Putamen (tissue), 1 donor: ENCODE results near the gene ITGA5.

Experiments used
- DNase-seq: peaks from one replicate; pipeline ENCODE4 v3.0.0-alpha.2; 2016; ENCODE audit warnings: low spot score

ITGA5 gene

DNA sequence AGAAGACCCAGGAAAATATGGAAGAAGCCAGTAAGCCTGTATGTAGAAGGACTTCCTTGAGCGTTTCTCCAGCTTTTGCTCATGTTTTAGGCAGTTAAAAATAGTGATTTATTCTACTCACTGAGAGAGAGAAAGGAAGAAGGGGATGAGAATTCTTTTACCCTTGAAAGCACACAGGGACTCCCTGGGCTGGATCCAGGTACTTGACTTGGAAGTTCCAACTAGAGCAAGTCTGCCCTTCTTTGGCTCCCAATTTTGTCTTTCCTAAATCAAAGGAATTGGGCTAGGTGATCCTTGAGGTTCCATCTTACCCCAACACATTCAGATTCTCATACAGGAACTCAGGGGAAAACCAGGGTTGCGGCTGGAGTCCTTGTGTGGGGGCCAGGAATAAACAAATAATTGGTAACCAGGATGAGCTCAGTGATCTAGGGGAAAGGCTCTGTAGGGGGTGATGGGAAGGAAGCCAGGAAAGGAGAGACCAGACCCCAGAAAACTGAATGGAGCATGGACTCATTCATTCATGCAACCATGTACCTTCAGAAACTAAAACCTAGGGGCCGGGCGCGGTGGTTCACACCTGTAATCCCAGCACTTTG is 11.5 kb upstream of the ITGA5 start:
- DNase-seq = no peak

GRCh38 chr12:54429014-54429471 is 10.0 kb upstream of the ITGA5 start:
- DNase-seq = no peak

DNA sequence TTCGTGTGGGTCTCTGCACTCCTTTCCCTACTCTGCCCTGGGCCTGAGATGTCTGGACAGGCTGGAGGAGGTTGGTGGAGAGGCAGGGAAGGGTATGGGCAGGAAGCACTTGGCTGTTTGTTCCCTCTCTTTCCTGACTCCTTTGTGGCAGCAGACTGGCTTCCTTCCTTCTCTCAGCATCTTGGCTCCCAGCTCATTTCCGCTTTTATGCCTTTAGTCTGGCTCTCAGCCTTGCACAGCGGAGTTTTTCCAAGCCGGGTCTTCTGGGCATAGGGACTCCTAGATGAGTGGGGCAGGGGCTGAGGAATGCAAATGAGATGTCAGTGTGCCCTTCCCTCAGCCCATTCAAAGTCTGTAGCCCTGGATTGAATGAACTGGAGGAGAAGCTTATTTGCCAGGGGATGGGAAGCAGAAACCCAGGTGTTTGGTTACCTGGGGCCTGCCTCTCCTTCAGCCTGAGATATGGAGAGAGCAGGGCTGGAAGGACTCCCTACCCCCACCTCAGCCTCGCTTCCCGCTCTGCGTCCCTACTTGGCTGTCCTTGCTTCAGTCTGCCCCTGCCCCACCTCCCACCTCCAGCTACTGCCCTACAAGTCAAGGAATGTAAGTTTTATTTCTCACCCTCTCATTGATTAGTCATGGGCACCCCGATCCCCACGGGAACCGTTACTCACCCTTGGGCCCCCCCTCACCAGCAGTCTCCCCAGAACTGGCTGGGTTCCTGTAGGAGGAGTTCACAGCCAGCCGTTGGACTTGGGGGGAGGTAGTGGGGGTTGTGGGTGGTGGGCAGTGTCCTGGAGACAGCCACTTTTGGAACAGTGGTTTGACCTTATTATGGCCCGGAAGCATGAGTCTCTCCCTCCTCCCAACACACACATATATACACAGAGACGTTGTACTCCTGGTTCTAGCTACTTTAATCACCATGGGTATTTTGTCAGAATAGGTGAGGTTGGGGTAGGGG is 9.3 kb upstream of the ITGA5 start:
- no peak for DNase-seq

DNA sequence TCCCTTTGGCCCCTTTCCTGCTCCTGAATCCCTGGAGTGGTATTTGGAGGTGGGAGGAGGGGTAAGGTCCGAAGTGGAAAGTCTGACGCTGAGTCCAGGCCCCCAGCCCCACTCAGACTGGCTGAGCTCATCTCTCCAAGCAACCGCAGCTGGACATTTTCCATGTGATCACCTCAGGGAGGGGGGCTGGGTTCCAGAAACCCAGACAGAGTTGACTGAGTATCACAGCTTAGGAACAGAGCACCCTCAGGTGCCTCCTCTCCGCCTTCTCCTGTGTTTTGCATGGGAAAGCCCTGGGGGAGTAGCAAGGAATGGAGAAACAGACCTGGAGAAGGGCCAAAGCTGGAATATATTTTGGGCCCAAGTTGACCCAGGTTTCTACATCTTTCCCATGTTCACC is 8.0 kb upstream of the ITGA5 start:
- no peak for DNase-seq

GRCh38 chr12:54426690-54427089 is 7.6 kb upstream of the ITGA5 start:
- DNase-seq = no peak

DNA sequence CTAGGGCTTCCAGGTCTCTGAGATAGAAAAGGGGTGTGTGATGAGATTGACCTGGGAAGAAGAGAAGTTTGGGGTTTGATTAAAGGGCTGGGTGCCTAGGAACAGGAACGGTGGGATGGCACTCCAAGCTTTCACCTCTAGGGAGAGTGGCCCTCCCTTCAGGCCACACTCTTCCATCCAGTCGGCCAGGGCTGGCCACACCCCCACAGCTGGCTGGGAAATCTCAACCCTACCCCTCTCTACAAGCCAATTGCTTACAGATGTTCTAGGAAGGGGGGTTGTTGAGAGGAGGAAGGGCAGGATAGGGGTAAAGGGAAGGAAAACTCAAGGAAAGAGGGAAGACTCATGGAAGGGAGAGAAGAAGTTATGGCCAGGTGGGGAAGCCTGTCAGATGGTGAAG is 6.6 kb upstream of the ITGA5 start:
- no peak for DNase-seq

DNA sequence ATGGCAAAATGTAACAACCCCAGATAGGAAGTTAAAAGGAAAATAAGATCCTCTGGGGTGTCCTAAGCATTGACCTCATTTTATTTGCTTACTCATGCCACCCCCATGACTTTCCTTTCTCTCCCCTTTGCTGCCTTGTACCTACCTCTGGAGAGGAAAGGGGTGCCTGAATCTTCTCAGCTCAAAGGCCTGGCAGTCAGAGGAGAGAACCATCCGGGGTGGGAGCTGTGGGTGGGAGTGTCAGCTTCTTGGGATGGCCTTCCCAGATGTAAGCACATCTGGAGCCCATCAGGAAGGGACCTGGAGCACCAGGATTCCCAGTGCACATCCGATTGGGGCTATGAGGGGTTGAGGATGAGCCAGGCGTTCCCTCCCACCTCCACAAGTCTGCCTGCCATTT is 5.2 kb upstream of the ITGA5 start:
- no peak for DNase-seq

GRCh38 chr12:54423816-54424150 is 4.7 kb upstream of the ITGA5 start:
- DNase-seq = no peak

DNA sequence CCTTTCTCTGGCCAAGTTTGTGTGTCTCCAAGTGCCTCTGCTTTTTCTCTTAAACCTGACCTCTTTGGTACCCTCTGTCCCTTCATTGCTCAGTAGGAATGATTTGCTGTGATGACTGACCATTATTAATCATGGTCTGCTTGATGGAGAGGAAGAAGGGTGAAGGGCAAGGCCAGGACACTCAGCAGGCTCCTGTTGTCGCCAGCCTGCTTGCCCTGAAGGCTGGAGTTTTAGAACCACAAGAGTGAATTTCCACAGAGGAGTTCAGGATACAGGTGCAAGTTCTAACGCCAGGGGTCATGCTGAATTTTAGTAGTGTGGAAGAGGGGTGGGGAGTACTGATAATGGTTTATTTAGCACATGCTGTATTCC is 2.8 kb upstream of the ITGA5 start:
- no peak for DNase-seq

GRCh38 chr12:54421175-54421878 is 2.3 kb upstream of the ITGA5 start:
- DNase-seq = no peak

DNA sequence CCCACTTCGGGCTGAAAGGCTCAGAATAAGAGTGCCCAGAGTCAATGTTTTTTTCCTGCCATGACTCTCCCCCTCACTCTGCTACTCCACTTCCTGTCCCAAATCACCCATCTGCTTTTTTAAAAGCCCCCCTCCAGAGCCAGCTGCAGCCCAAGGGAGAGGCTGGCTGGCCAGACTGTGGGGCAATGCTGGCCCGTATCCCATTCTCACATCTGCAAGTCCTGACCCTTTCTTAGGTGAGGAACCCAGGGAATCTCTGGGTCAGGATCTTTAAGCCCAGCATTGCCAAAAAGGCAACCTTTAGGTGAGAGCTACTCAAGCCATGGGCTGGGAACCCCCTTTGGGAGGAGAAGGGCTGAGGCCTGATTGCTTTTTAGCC is 1.7 kb upstream of the ITGA5 start:
- DNase-seq = no peak

DNA sequence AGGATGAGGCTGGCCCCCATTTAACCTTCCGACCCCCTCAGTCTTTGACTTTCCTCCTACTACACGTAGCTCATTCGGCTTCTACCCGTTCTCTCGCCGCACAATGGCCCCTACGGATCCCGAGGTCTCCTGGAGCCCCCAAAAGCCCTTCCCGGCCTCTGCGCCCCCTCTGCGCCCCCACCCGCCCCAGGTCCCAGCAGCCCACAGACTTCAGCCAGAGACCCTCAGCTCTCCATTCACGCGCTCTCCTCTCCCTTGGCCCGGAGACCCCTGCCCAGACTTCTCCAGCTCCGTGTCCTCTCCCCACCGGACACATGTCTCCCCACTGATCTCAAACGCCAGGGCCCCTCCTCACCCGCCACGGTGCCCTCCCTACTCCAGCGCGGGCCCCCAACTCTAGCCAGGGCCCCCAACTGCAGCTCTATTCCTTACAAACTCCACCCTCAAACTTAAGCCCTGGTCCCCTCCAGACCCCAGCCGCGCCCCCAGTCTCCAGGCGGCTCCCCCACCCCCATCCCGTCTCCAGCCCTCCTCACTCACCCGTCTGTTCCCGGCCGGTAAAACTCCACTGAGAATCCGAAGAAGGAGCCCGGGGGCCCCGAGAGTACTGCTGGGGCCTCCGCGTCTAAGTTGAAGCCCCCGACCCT is 502 bp downstream of the ITGA5 start:
- no peak for DNase-seq

- no peak for DNase-seq
Measured at GRCh38 chr12:54417712-54418440, 1.2 kb downstream of the ITGA5 start.

GRCh38 chr12:54416687-54417603 is 2.1 kb downstream of the ITGA5 start:
- no peak for DNase-seq

DNA sequence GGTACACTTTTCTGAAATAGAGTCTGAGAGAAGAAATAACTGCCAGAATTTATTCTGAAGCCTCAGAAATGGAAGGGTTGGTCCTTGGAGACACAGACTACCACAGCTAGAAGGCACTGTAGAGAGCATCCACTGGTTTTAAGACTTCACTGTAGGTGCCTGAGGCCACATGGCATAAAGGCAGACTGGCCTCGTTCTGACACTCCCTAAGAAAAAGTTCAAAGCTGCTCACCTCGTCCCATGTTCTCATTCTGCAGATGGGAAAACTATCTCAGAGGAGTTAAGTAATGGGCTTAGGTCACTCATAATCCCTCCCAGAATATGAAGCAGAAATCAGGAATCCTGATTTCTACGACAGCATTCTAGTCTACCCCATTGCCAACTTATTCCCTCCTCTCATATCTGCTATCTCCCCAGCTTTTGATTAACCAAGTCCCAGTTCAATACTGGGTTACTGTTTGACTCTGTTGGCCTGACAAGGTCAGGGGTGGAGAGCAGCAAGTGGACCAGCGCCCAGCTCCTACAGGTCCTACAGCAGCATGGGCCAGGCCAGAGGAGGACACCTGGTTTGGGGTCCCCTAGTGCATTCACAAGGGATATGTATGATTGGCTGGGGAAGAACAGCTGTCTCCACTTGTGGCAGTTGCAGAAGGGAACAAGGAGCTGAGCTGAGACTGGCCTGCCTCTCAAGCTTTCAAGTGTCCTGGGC is 3.7 kb downstream of the ITGA5 start:
- no peak for DNase-seq

DNA sequence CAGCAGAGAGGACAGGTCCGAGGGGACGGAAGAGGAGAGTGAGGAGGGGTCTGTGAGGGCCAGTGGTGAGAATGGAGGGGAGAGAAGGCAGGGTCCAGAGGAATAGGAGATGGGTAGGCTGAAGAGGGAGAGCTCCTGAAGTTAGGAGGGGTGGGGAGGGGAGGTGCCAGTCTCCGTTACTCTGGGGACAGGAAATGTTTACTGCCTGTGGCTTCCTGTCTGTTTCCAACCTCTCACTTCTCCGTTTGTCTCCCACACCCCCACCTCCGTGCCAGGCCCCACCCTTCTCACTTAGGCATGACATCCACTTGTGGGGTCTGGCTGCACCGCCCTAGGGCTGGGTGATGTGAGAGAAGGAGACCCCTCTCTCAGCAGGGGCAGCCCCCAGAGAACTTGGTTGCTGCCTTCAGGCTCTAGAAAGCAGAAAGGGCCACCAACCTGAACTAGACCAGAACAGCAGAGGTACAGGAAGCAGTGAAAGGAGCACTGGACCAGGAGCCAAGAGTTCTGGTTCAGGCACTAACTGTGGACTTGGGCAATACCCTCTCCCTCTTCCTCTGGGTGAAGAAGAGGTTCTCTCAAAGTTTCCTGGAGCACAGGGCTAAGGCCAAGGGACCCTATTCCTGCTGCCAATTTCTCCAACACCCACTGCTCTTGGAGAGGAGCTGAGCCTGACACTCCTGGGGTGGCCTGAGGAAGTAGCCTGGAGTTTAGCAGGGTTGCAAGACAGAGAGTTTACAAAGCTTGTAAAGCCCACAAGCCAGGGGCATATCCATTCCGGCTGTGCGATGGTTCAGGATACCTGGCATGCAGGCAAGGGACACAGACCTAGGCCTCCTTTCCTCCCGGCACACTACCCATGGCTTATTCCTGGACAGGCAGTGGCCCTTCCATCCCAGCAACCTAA is 5.5 kb downstream of the ITGA5 start:
- no peak for DNase-seq

GRCh38 chr12:54412786-54413185 is 6.3 kb downstream of the ITGA5 start:
- no peak for DNase-seq

DNA sequence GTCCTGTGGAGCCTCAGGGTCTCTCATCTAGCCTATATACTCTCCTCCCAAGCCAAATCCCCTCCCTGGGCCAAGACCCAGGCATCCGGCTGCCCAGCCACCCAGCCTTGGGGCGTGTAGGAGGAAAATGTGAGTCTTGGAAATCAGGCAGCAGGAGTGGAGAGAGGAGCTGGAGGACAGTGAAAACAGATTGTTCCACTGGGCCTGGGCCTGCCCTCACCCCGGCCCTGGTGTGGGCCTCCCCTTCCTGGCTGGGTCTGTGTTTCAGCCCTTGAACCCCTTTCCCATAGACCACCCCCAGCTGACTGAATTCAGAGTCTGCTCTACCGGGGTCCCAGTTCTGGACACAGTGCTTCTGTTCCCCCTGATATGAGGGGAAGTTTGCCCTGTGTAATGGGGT is 6.7 kb downstream of the ITGA5 start:
- no peak for DNase-seq
